Measurements from ENCODE around the gene KRTAP12-1.

GRCh38 chr21:44699502-44700001 lies 17.6 kb upstream of the KRTAP12-1 start:
- TF ChIP-seq CTCF (IDR thresholded peaks at IDR 0.05) (no peak), POLR2A (IDR thresholded peaks at IDR 0.05) (no peak)

Data from testis (tissue), 2 donors.